HFF-Myc (cell line): Measurements from ENCODE around the gene SPANXD.
"Not testable (repeated sequence)": the region's sequence is repeated elsewhere in the genome, so short reads cannot be mapped to it uniquely, and the experiment has no call there.

Source experiments
- DNase-seq: peaks from one replicate; pipeline ENCODE4 v3.0.0-alpha.2; 2011; ENCODE audit warnings: low read depth; ENCODE audit errors: extremely low read depth
- H3K4me3 ChIP-seq: replicated peaks from 2 replicates; pipeline ENCODE4 v1.5.1; 2011; ENCODE audit warnings: low read depth, mild to moderate bottlenecking, control low read depth, low read length
- CTCF ChIP-seq: IDR thresholded peaks from 2 replicates; pipeline ENCODE4 v1.5.1; 2012; ENCODE audit warnings: mild to moderate bottlenecking, low read depth, low read length, control low read depth; ENCODE audit errors: missing control alignments

Gene SPANXD

GRCh38 chrX:141698639-141699038 lies at the start of gene SPANXD:
SPANXD (minus strand) TSS chrX:141698739; CDS start chrX:141698405, 334 bp downstream.
- H3K4me3 ChIP-seq, DNase-seq: not testable (repeated sequence)

GRCh38 chrX:141742666-141743065 lies 44.1 kb upstream of the SPANXD start:
- DNase-seq: no peak
- no peak for TF ChIP-seq CTCF
- no peak overlapping the region for H3K4me3 ChIP-seq

- H3K4me3 ChIP-seq: no peak overlapping the region
- DNase-seq: no peak
- TF ChIP-seq CTCF: no peak
Measured at GRCh38 chrX:141736656-141737055, 38.1 kb upstream of the SPANXD start.

- no peak for DNase-seq
- no peak overlapping the region for H3K4me3 ChIP-seq
- no peak for TF ChIP-seq CTCF
Measured at GRCh38 chrX:141733371-141733770, 34.8 kb upstream of the SPANXD start.

- no peak for TF ChIP-seq CTCF
- no peak for DNase-seq
- no peak overlapping the region for H3K4me3 ChIP-seq
Measured at GRCh38 chrX:141732031-141732430, 33.5 kb upstream of the SPANXD start.

- TF ChIP-seq CTCF: no peak
- H3K4me3 ChIP-seq: no peak overlapping the region
- no peak for DNase-seq
Measured at GRCh38 chrX:141724186-141724585, 25.6 kb upstream of the SPANXD start.

GRCh38 chrX:141714680-141715079 lies 16.1 kb upstream of the SPANXD start:
- DNase-seq: no peak
- TF ChIP-seq CTCF: no peak
- no peak overlapping the region for H3K4me3 ChIP-seq

GRCh38 chrX:141701072-141701471 lies 2.5 kb upstream of the SPANXD start:
- no peak for TF ChIP-seq CTCF
- no peak overlapping the region for H3K4me3 ChIP-seq
- DNase-seq: no peak
